ENCODE measurements around the gene NOS1.

DNA sequence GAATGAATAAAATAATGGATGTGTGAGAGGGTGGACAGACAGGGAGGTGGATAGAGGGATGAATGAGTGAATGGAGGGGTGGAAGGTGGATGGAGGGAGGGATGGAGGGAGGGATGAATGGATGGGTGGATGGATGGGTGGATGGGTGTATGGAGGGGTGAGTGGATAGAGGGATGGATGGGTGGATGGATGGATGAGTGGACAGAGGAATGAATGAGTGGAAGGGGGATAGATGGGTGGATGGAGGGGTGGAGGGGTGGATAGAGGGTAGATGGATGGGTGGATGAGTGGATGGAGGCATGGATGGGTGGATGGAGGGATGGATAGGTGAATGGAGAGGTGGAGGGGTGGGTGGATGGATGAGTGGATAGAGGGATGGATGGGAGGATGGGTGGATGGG lies 47.9 kb upstream of the NOS1 start:
- TF ChIP-seq, protein P1, sequence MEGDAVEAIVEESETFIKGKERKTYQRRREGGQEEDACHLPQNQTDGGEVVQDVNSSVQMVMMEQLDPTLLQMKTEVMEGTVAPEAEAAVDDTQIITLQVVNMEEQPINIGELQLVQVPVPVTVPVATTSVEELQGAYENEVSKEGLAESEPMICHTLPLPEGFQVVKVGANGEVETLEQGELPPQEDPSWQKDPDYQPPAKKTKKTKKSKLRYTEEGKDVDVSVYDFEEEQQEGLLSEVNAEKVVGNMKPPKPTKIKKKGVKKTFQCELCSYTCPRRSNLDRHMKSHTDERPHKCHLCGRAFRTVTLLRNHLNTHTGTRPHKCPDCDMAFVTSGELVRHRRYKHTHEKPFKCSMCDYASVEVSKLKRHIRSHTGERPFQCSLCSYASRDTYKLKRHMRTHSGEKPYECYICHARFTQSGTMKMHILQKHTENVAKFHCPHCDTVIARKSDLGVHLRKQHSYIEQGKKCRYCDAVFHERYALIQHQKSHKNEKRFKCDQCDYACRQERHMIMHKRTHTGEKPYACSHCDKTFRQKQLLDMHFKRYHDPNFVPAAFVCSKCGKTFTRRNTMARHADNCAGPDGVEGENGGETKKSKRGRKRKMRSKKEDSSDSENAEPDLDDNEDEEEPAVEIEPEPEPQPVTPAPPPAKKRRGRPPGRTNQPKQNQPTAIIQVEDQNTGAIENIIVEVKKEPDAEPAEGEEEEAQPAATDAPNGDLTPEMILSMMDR (IDR thresholded peaks at IDR 0.05; ENCODE audit: control extremely low read depth in 1 of 3, insufficient read depth in 1 of 3, low read depth in 1 of 3, low read length in 3 of 3): no peak
- TF ChIP-seq GABPA (IDR thresholded peaks at IDR 0.05; ENCODE audit: borderline replicate concordance, insufficient read depth, low read length) (no peak), POLR2AphosphoS5 (IDR thresholded peaks at IDR 0.05; ENCODE audit: low read depth, low read length) (no peak), ASH2L (IDR thresholded peaks at IDR 0.05; ENCODE audit: low read length) (no peak)

Measured in H1 (cell line).